K562 (cell line): Measurements from ENCODE around the gene TMEM267. TPM values are rescaled to one million over a fixed set of nuclear protein-coding genes. Genes with fewer than 3 reads are reported as not detected.

Source experiments
- ATAC-seq: fragments of 200-7000 bp; cut with Tn5 transposase; 3 replicates; pipeline ENCODE4 v1.9.1; 2020; ENCODE audit warnings: moderate library complexity
- BruUV-seq: library from RNA; stranded (reverse); fragments of 400-500 nt; replicated peaks from 2 replicates; lab custom pipeline; 2021; lab: Mats Ljungman, UMichigan
- CTCF ChIA-PET: fragments of 300-600 bp; formaldehyde crosslinking; extraction: SDS; loops from one replicate; lab custom pipeline; 2021; ENCODE audit warnings: low intra/inter-chr PET ratio; lab: Yijun Ruan, JAX
- POLR2A ChIA-PET: fragments of 300-600, 350-650 bp; sonication (Branson Sonifier 250); formaldehyde crosslinking; extraction: SDS; loops from one replicate; lab custom pipeline; 2021; ENCODE audit warnings: antibody characterized with exemption, inconsistent platforms; lab: Yijun Ruan, JAX
- DNase-seq, 4 experiments: peaks; one replicate each; pipeline versions ENCODE4 v3.0.0 to v3.0.0-alpha.2; 2011 to 2018; ENCODE audit warnings: low spot score in 3 of 4, mixed read lengths in 3 of 4; ENCODE audit errors: extremely low read depth in 1 of 4
- FAIRE-seq: peaks from 2 replicates; lab custom pipeline; 2011; peaks lifted over from hg19 to GRCh38; lab: Jason Lieb, UNC
- H2AFZ ChIP-seq: 2 replicates; pipeline ENCODE4 v1.6.0; 2011; ENCODE audit warnings: low read depth, low read length, control low read depth, inconsistent platforms
- H3K27ac ChIP-seq: fragments of 200-600 bp; 3 replicates; pipeline ENCODE4 v1.8.0; 2011; ENCODE audit warnings: low read depth, mild to moderate bottlenecking, control low read depth, inconsistent platforms, low read length, moderate library complexity, mixed read lengths; ENCODE audit errors: extremely low read depth
- H3K27me3 ChIP-seq, 2 experiments: fragments of 300-600 bp in 1 of 2; 2 replicates in 1 of 2; 3 replicates in 1 of 2; pipeline versions ENCODE4 v1.6.0 to v1.8.0; 2011; ENCODE audit warnings: inconsistent platforms in 2 of 2, low read length in 2 of 2, mild to moderate bottlenecking in 1 of 2, mixed read lengths in 1 of 2, moderate library complexity in 1 of 2; ENCODE audit not compliant: control insufficient read depth in 2 of 2, insufficient read depth in 2 of 2
- H3K36me3 ChIP-seq: fragments of 300-600 bp; 3 replicates; pipeline ENCODE4 v1.8.0; 2011; ENCODE audit warnings: mild to moderate bottlenecking, low read length, inconsistent platforms; ENCODE audit not compliant: control insufficient read depth, insufficient read depth
- H3K4me1 ChIP-seq, 2 experiments: fragments of 200-600 bp in 1 of 2; replicated peaks in 1 of 2; 2 replicates in 1 of 2; 3 replicates in 1 of 2; pipeline versions ENCODE4 v1.5.1 to v1.8.0; 2011; ENCODE audit warnings: inconsistent platforms in 2 of 2, low read length in 2 of 2, mild to moderate bottlenecking in 1 of 2, mixed read lengths in 1 of 2, moderate library complexity in 1 of 2; ENCODE audit not compliant: control insufficient read depth in 2 of 2, insufficient read depth in 2 of 2
- H3K4me2 ChIP-seq: 2 replicates; pipeline ENCODE4 v1.6.1; 2011; ENCODE audit warnings: low read length, control low read depth, inconsistent platforms, mixed read lengths; ENCODE audit not compliant: insufficient read depth
- H3K4me3 ChIP-seq: fragments of 200-600 bp; sonication (generic), shearing (Covaris generic); 2 replicates; pipeline ENCODE4 v1.5.1; 2016; ENCODE audit warnings: control low read depth, inconsistent platforms
- H3K79me2 ChIP-seq: fragments of 200-600 bp; 3 replicates; pipeline ENCODE4 v1.8.0; 2011; ENCODE audit warnings: low read length, inconsistent platforms; ENCODE audit not compliant: control insufficient read depth, insufficient read depth
- H3K9ac ChIP-seq, 2 experiments: 2 replicates each; pipeline versions ENCODE4 v1.6.0 to v1.6.1; 2011; ENCODE audit warnings: low read depth in 2 of 2, low read length in 2 of 2, control low read depth in 1 of 2, inconsistent platforms in 1 of 2, mild to moderate bottlenecking in 1 of 2, mixed read lengths in 1 of 2; ENCODE audit not compliant: insufficient read depth in 1 of 2
- H3K9me1 ChIP-seq: one replicate; pipeline ENCODE4 v1.6.0; 2011; ENCODE audit warnings: inconsistent platforms, mild to moderate bottlenecking, low read length, moderate library complexity; ENCODE audit not compliant: control insufficient read depth, insufficient read depth
- H3K9me3 ChIP-seq: replicated peaks from 2 replicates; pipeline ENCODE4 v1.5.1; 2011; ENCODE audit warnings: low read depth, low read length, inconsistent platforms; ENCODE audit not compliant: control insufficient read depth, insufficient read depth
- H4K20me1 ChIP-seq: replicated peaks from 2 replicates; pipeline ENCODE4 v1.6.1; 2011; ENCODE audit warnings: low read length, inconsistent platforms, mixed read lengths; ENCODE audit not compliant: control insufficient read depth, insufficient read depth
- CBX8 ChIP-seq: fragments of 200-600 bp; sonication (generic); IDR thresholded peaks from 2 replicates; pipeline ENCODE4 v1.6.1; 2012; ENCODE audit warnings: borderline replicate concordance, mixed run types, low read depth, mild to moderate bottlenecking, moderate library complexity, mixed read lengths, low read length, control low read depth, inconsistent platforms; ENCODE audit not compliant: poor library complexity, severe bottlenecking; ENCODE audit errors: extremely low read depth
- CTBP1 ChIP-seq: fragments of 450-650 bp; IDR thresholded peaks from 2 replicates; pipeline ENCODE4 v1.6.1; 2016; ENCODE audit warnings: borderline replicate concordance
- FOXK2 ChIP-seq, 2 experiments: fragments of 450-650 bp; IDR thresholded peaks in 1 of 2; conservative IDR thresholded peaks in 1 of 2; 2 replicates each; pipeline ENCODE4 v1.6.1; 2016; ENCODE audit warnings: low read depth in 2 of 2, mild to moderate bottlenecking in 1 of 2
- L3MBTL2 ChIP-seq: fragments of 450-650 bp; IDR thresholded peaks from 2 replicates; pipeline ENCODE4 v1.6.1; 2016; ENCODE audit warnings: mild to moderate bottlenecking, moderate library complexity
- PHF20 ChIP-seq: fragments of 450-650 bp; IDR thresholded peaks from 2 replicates; pipeline ENCODE4 v1.6.1; 2018; ENCODE audit not compliant: partially characterized antibody
- POLR2AphosphoS2 ChIP-seq: IDR thresholded peaks from 2 replicates; pipeline ENCODE4 v1.6.1; 2012; ENCODE audit warnings: low read length, improper control_type of control experiment
- RAD51 ChIP-seq: fragments of 450-650 bp; IDR thresholded peaks from 2 replicates; pipeline ENCODE4 v1.7.1; 2016; ENCODE audit warnings: low read depth, mild to moderate bottlenecking, borderline replicate concordance
- RBFOX2 ChIP-seq: fragments of 200-400 bp; formaldehyde crosslinking; IDR thresholded peaks from 2 replicates; pipeline ENCODE4 v1.6.1; 2017; ENCODE audit warnings: low read depth, mild to moderate bottlenecking, low read length, moderate library complexity
- RCOR1 ChIP-seq, 2 experiments: IDR thresholded peaks; 2 replicates each; pipeline ENCODE4 v1.6.1; 2012; ENCODE audit warnings: low read depth in 2 of 2, low read length in 2 of 2, borderline replicate concordance in 1 of 2, improper control_type of control experiment in 1 of 2
- SMAD4 ChIP-seq: fragments of 250-450 bp; sonication (Bioruptor Pico); conservative IDR thresholded peaks from 2 replicates; pipeline ENCODE4 v1.8.0; 2021; ENCODE audit warnings: inconsistent platforms, mild to moderate bottlenecking, moderate library complexity
- SMARCA4 ChIP-seq: fragments of 450-650 bp; IDR thresholded peaks from 2 replicates; pipeline ENCODE4 v1.6.1; 2016
- SPI1 ChIP-seq: IDR thresholded peaks from 2 replicates; pipeline ENCODE4 v1.6.1; 2011; ENCODE audit warnings: low read depth, low read length, control low read depth, borderline replicate concordance
- TOE1 ChIP-seq, 2 experiments: fragments of 450-650 bp in 1 of 2; sonication (generic) in 1 of 2; formaldehyde crosslinking in 1 of 2; IDR thresholded peaks; 2 replicates each; pipeline versions ENCODE4 v1.7.1 to v1.8.0; 2016 to 2022; ENCODE audit warnings: borderline replicate concordance in 2 of 2, mild to moderate bottlenecking in 2 of 2, antibody characterized with exemption in 1 of 2, inconsistent platforms in 1 of 2, low read depth in 1 of 2, missing genetic modification reagents in 1 of 2, moderate library complexity in 1 of 2
- WGBS: fragments of 100-300 bp; shearing (Covaris generic); methylation state at CpG from one replicate; pipeline ENCODE4 v1.1.6; 2016; ENCODE audit warnings: low coverage, mixed read lengths; ENCODE audit not compliant: insufficient coverage; ENCODE audit errors: missing lambda C conversion rate; 5-methylcytosine and 5-hydroxymethylcytosine counted together
- in situ Hi-C: fragments of 300-500 bp; cut with MboI; formaldehyde crosslinking; loops from 4 replicates; pipeline ENCODE4 v1.15.0; 2018; ENCODE audit warnings: inconsistent platforms, mixed read lengths
- intact Hi-C: fragments of 100-400 bp; cut with micrococcal nuclease; formaldehyde crosslinking; loops from 2 replicates; pipeline ENCODE4 v1.14.2; 2022
- polyA plus RNA-seq, 8 experiments: library from polyadenylated mRNA; depleted of rRNA in 4 of 8; stranded (reverse) in 5 of 8; unstranded in 3 of 8; fragments of >200 nt; fragmentation: Nextera tagmentation in 2 of 8; fragmentation: Illumina TruSeq in 1 of 8; extraction: Ambion mirVana in 2 of 8; extraction: Trizol in 1 of 8; gene quantifications; 2 replicates each; pipeline versions ENCODE4 v1.2.1 to v1.2.3, GENCODE V29; 2011 to 2014; ENCODE audit warnings: inconsistent platforms in 1 of 8, missing spikeins in 1 of 8
- total RNA-seq, 7 experiments: library from RNA; depleted of rRNA in 6 of 7; stranded (reverse); fragments of >200 nt in 6 of 7; fragmentation: Illumina TruSeq in 2 of 7; extraction: Trizol in 2 of 7; gene quantifications; 2 replicates each; pipeline versions ENCODE4 v1.2.1 to v1.2.3, GENCODE V29; 2011 to 2021; ENCODE audit warnings: low replicate concordance in 1 of 7
- TF ChIP-seq, protein P1 (sequence below), 2 experiments: IDR thresholded peaks in 1 of 2; conservative IDR thresholded peaks in 1 of 2; 2 replicates each; pipeline ENCODE4 v1.6.1; 2016; ENCODE audit warnings: low read depth in 2 of 2, mild to moderate bottlenecking in 1 of 2, missing compliant biosample characterization in 1 of 2, missing genetic modification characterization in 1 of 2, moderate library complexity in 1 of 2
- TF ChIP-seq, protein P2 (sequence below): fragments of 250-450 bp; sonication (Bioruptor Pico); IDR thresholded peaks from 2 replicates; pipeline ENCODE4 v1.5.0; 2021

The TMEM267 gene
- total and polyA plus RNA-seq, 9 of the 15 experiments (the other 6 are each of a cell fraction or from before 2014, with no cell fraction given): 8.1 to 61.1 (median 17.8) TPM

GRCh38 chr5:43484106-43484849 is 613 bp upstream of the TMEM267 start:
- Histone ChIP-seq H3K9ac (peak overlapping the region; percentile 94 to 97), H3K27me3 (no peaks in the 10 kb centered on the region), H3K27ac (peak overlapping the region; percentile 92), H2AFZ (peak overlapping the region; percentile 96), H3K9me1 (no peaks in the 10 kb centered on the region), H3K4me1 (peaks cover 6 to 8% of the 10 kb centered on the region in 2 experiments; a peak in 3 of 5 replicates), H3K79me2 (peaks cover 40% of the 10 kb centered on the region), H4K20me1 (no peaks in the 10 kb centered on the region), H3K9me3 (0 out of 2 replicates have a peak, but pooled peaks cover 1% of the 10 kb centered on the region), H3K36me3 (peaks cover 19% of the 10 kb centered on the region; the same call in 1 of the 3 replicates), H3K4me2 (peak overlapping the region; percentile 91), H3K4me3 (peak overlapping the region; percentile 73)
- POLR2A ChIA-PET: interaction anchor here (0.6 to 4.2 kb wide), 51 partner anchors 9 to 756 kb away, joined by 3 to 43 read pairs (median 5); partner anchors contain the start of genes C5orf34, CCL28, HMGCS1 and NNT
- FAIRE-seq (no peak), ATAC-seq (peak; percentile 83), DNase-seq (peak; percentile 73 to 95 (median 82))
- CTCF ChIA-PET: interaction anchor here (0.6 to 1.0 kb wide), 2 partner anchors 73 to 411 kb away, joined by 3 to 4 read pairs; partner anchors contain the start of gene PAIP1
- BruUV-seq: TSS peak; percentile 90
- in situ Hi-C loops (no loop called here), intact Hi-C loops (loop anchor here (1.0 to 10.0 kb wide), 7 partner anchors 31 to 417 kb away; partner anchors contain the start of genes C5orf34 and NNT)
- WGBS: 1% methylated on average over 32 of the region's 32 CpGs
- TF ChIP-seq PHF20: peak; percentile 83
- TF ChIP-seq SPI1: peak; percentile 48; the same call in 1 of the 2 replicates
- 0 out of 2 replicates have a peak, but pooled peaks have one; percentile 1 for TF ChIP-seq POLR2AphosphoS2
- 0 out of 2 replicates have a peak, but pooled peaks have one; percentile 4 for TF ChIP-seq RAD51
- peak in 1 of 2 experiments; percentile 66; a peak in 2 of 4 replicates for TF ChIP-seq RCOR1 (IDR thresholded peaks at IDR 0.05; ENCODE audit: borderline replicate concordance in 1 of 2, low read depth in 2 of 2, low read length in 2 of 2)
- TF ChIP-seq, protein P1, sequence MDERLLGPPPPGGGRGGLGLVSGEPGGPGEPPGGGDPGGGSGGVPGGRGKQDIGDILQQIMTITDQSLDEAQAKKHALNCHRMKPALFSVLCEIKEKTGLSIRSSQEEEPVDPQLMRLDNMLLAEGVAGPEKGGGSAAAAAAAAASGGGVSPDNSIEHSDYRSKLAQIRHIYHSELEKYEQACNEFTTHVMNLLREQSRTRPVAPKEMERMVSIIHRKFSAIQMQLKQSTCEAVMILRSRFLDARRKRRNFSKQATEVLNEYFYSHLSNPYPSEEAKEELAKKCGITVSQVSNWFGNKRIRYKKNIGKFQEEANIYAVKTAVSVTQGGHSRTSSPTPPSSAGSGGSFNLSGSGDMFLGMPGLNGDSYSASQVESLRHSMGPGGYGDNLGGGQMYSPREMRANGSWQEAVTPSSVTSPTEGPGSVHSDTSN (CRISPR knock-in tag; IDR thresholded peaks at IDR 0.05; ENCODE audit: low read depth): no peak
- TF ChIP-seq, protein P1 (tag; conservative IDR thresholded peaks at IDR 0.05; ENCODE audit: low read depth): peak; percentile 83
- peak; percentile 31; the same call in 1 of the 2 replicates for TF ChIP-seq SMARCA4
- TF ChIP-seq CBX8: no peak
- peak; percentile 52; the same call in 1 of the 2 replicates for TF ChIP-seq CTBP1
- peak; percentile 45; the same call in 1 of the 2 replicates for TF ChIP-seq SMAD4 (CRISPR knock-in tag)
- peak; percentile 86 for TF ChIP-seq RBFOX2
- peak; percentile 89 for TF ChIP-seq L3MBTL2
- TF ChIP-seq, protein P2, sequence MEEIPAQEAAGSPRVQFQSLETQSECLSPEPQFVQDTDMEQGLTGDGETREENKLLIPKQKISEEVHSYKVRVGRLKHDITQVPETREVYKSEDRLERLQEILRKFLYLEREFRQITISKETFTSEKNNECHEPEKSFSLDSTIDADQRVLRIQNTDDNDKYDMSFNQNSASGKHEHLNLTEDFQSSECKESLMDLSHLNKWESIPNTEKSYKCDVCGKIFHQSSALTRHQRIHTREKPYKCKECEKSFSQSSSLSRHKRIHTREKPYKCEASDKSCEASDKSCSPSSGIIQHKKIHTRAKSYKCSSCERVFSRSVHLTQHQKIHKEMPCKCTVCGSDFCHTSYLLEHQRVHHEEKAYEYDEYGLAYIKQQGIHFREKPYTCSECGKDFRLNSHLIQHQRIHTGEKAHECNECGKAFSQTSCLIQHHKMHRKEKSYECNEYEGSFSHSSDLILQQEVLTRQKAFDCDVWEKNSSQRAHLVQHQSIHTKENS (CRISPR knock-in tag): no peak
- peak; percentile 66; the same call in 1 of the 2 replicates for TF ChIP-seq TOE1 (IDR thresholded peaks at IDR 0.05; ENCODE audit: borderline replicate concordance)
- TF ChIP-seq TOE1 (CRISPR knock-in tag; IDR thresholded peaks at IDR 0.05; ENCODE audit: borderline replicate concordance, low read depth): no peak
- TF ChIP-seq FOXK2 (conservative IDR thresholded peaks at IDR 0.05 in 1 of 2, IDR thresholded peaks at IDR 0.05 in 1 of 2; ENCODE audit: low read depth in 2 of 2): peak in 1 of 2 experiments; percentile 31
